PC-9 (cell line): ENCODE data around the gene PGK1.

Source experiments
- CTCF ChIP-seq: fragments of 200-600 bp; sonication (generic); conservative IDR thresholded peaks from 2 replicates; pipeline ENCODE4 v1.6.1; 2017; ENCODE audit warnings: mixed run types, antibody characterized with exemption, mild to moderate bottlenecking, moderate library complexity
- EZH2 ChIP-seq: fragments of 200-600 bp; sonication (generic); IDR thresholded peaks from 2 replicates; pipeline ENCODE4 v1.8.0; 2017; ENCODE audit warnings: antibody characterized with exemption, low read depth

- no peak for TF ChIP-seq CTCF
- TF ChIP-seq EZH2, result no peak
Observed at GRCh38 chrX:78098108-78098507, 5.9 kb upstream of the PGK1 start.
